HUDEP-2 (cell line): ENCODE results near the gene PIP4K2A.

Experiments used
- DNase-seq, 76 experiments: peaks; one replicate each; lab custom pipeline; 2025; ENCODE audit not compliant: unreplicated experiment in 76 of 76; lab: John Stamatoyannopoulos, UW

The PIP4K2A gene

GRCh38 chr10:22625516-22626290, 88.7 kb downstream of the PIP4K2A start:
- DNase-seq = no peak

DNA sequence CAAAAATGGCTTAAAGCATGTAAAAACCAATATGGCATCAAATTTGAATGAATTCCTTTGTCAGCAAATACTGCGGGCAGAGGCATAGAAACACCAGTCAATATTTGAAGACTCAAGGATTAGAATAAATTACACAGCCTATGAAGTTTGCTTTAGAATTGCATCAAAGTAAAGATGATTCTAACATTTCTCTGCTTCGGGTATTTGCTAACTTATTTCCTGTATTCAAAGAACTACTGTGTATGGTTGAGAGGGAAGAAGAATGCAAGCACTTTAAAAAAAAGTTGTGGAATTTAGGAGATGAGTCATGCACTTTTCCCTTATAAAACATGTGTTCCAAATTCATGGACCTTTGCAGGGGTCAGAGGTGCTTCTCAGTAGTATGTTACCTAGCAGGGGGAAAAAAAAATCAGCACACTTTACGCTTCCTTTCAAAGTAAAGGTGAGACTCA, 90.1 kb downstream of the PIP4K2A start:
- no peak for DNase-seq

DNA sequence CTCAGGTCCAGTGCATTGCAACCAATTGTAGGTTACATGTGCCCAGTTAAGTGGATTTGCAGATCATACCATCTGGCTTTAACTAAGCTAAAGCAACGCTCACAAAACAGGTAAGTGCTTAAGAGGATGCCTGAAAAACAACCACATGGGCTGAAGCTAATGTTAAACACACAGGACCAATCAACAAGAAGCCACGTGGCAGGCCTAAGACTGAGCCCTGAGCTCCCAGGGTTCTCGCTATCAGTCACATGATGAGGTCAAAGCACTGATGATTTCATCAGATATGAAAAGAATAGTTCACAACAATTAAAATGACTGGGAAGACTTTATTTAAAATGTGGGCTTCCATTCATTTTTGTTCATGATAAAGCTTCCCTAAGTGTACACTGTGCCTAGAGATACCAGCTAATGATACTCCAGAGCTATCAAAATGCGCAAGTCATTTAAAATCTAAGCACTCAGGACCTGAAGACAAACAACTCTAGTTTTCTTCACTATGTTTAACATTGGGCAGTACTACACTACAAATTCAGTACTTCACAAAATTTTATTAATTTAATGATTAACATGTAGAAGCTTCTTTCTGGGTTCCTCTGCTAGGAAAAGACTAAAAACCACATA, 90.6 kb downstream of the PIP4K2A start:
- DNase-seq = peak in 7 of 76 experiments; percentile 10 to 47 (median 19)

- no peak for DNase-seq
These were observed 92.1 kb downstream of the PIP4K2A start for GRCh38 chr10:22622242-22622806.

DNA sequence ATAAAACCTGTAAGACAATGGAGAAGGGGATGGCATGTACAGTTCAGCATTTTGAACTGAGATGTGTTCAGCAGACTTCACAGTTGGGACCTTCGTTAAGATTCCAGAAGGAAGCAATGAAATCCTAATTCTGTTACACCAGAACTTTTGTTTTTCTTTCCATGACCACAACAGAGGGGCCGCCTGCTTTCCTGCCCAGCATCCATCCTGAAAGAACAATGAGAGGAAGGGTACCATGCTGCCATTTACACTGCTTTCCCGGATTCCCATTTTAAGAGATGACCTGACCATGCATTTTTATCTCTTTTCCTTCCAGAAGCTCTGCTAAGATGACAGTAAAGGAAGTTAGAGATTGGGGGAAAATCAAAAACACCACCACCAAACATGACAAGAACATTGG, 92.7 kb downstream of the PIP4K2A start:
- no peak for DNase-seq

DNA sequence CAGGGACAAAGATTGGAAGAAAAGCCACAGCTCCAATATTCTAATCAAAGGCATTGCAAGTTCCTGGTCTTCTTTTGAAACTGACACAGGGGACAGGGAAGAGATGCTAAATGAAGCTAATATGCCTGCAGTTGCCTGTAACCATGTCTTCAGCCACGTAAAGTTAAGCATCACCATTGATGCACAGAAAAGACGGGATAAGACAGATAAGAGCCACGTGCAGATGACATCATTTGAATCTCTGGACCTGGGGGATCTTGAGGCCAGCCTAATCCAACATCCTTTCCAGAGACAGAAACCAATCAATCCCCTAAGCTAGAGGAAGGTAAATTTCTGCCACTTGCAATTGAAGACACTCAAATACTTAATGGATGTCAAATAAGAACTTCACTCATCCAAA, 93.4 kb downstream of the PIP4K2A start:
- DNase-seq = no peak

DNA sequence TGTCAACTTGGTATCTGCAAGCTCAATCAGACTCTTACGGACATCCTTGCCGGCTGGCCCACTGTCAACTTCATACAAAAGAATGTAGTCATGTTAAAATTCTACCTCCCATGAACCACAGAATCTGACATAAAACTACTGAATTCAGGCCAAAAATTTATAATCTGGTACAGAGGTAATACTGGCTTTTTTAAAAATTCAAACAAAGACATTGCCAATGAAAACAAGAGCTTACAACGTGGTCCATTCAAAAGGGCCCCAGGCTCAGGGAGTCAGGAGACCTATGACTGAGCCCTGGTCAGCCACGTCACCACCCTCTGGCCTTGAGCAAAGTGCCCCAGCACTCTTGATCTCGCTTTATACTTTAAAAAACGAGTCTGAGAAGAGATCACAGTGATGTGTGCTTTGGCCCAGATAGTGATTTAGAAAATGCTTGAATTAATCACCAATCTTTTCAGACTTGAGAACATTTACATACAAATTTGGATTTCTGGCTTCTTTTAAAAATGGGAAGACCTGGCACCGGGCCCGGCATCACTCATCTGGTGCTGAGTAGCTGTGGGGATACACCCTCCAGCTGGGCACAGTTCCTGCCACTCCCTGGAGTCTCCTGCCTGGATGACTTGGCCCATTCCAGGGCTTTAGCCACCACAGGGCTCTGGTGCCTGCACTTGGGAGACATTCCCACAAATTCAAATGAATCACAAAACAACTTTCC, 94.1 kb downstream of the PIP4K2A start:
- peak in 9 of 76 experiments; percentile 12 to 53 (median 18) for DNase-seq

GRCh38 chr10:22619101-22619500, 95.3 kb downstream of the PIP4K2A start:
- no peak for DNase-seq

- DNase-seq = peak in 1 of 76 experiments; percentile 15
These were observed 96.1 kb downstream of the PIP4K2A start for GRCh38 chr10:22618078-22618785.

- DNase-seq = no peak
These were observed 96.9 kb downstream of the PIP4K2A start for GRCh38 chr10:22617516-22617915.

- DNase-seq = no peak
These were observed 97.3 kb downstream of the PIP4K2A start for GRCh38 chr10:22617051-22617450.

- peak in 74 of 76 experiments; percentile 17 to 90 (median 72) for DNase-seq
These were observed 98.4 kb downstream of the PIP4K2A start for GRCh38 chr10:22615819-22616499.

DNA sequence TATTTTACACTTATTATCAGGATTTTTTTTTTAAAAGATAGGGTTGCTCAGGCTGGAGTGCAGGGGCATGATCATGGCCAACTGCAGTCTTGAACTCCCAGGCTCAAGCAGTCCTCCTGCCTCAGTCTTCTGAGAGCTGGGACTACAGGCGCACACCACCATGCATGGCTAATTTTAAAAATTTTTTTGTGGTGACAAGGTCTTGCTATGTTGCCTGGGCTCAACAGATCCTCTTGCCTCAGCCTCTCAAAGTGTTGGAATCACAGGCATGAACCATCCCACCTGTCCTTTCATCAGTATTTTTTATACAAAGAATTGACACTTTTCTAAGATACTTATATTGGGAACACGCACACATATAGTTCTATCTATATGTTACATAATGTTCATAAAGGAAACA, 99.3 kb downstream of the PIP4K2A start:
- no peak for DNase-seq

- no peak for DNase-seq
These were observed 101.4 kb downstream of the PIP4K2A start for GRCh38 chr10:22613011-22613410.

DNA sequence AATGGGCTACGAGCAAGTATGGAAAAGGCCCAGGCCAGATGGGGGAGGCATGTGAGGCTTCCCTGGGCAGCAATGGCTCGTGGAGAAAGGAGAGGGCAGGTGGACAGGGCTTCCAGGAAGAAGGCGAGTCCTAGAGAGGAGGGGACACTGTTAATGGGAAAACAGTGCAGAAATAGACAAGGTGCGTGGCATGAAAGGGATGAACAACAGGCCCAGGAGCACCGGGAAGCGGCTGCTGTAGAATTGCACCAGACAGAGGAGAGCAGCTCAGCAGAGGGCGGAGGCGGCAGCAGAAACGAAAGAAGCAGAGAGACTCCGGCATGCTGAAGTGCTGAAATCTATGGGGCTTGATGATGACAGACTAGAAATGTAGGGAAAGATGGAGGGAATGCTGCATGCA, 102.1 kb downstream of the PIP4K2A start:
- no peak for DNase-seq

DNA sequence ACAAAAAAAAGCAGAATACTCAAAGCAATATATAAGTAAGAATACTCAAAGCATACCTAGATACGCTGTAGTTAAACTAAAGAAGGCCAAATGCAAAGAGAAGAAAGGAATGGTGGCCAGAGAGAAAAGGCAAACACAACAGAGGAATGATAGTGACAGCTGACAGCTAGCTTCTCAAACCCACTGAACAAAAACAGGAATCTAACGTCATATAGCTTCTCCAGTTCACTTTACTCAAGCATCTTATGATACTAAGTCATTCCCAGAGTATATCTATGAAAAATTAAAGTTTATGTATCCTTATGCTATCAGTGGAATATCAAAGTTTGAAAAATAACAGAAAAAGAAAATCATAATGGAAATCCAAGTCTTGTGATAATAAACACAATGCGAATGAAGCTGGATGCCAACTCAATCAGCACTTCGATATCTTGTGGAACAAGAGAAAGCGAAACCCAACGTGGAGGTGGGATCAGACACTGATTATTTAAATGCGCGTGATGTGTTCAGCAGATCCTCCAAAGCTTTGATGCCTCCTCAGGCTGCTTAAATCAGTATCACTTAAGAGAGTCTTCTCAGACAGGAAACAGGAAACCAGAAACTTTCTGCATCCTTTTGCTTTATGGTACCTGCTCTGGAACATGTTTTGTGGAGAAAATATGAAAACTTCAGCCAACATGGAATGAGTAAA, 102.8 kb downstream of the PIP4K2A start:
- peak in 1 of 76 experiments; percentile 15 for DNase-seq

DNA sequence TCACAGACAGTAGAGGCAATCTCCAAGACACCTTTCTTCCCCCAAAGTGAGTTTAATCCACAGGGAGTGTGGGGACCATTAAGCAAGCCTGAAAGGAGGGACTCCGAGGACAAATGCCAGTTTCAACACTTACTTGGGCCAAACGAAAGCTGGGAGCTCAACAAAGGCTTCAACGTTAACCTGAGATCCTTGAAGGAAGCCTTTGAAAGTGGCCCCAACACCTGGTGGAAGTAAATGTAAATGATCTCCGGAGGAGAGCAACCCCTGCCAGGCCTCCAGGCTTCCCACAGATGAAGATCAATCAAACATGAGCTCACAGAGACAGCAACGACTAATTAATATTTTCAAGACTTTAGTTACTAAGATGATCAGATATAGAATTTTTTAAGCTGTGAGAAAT, 103.8 kb downstream of the PIP4K2A start:
- no peak for DNase-seq

- no peak for DNase-seq
These were observed 104.5 kb downstream of the PIP4K2A start for GRCh38 chr10:22609719-22610465.

DNA sequence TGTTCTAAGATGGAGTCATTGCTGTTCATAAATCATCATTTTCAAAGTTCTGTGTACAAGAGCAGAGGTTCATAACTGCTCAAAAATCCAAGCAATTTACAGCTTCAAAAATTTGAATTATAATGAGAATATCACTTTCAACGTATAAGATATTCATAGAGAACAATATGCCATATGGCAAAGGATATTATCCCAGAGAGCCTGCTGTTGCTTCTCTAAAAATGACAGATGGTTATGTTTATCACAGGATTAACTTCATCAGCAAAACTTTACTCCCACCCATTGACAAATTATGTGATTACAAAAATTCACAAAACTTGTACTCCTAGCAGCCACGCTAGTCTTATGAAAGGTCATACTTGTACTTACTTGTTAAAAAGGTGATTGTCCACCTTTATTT, 105.1 kb downstream of the PIP4K2A start:
- DNase-seq = no peak
